AG04450 (cell line): Measurements from ENCODE around the gene HASPIN. TPM values are rescaled to one million over a fixed set of nuclear protein-coding genes. Genes with fewer than 3 reads are reported as not detected.

ENCODE experiments used
- CTCF ChIA-PET: fragments of 300-600, 350-600 bp; formaldehyde crosslinking; extraction: SDS; loops from one replicate; lab custom pipeline; 2022; ENCODE audit warnings: antibody characterized with exemption, inconsistent platforms; lab: Charles Lee
- POLR2A ChIA-PET: fragments of 350-600 bp; formaldehyde crosslinking; extraction: SDS; loops from one replicate; lab custom pipeline; 2021; ENCODE audit warnings: antibody characterized with exemption, inconsistent platforms; lab: Yijun Ruan, JAX
- DNase-seq: peaks from one replicate; pipeline ENCODE4 v3.0.0-alpha.2; 2011; ENCODE audit warnings: low read depth, low spot score
- H3K27ac ChIP-seq: one replicate; pipeline ENCODE4 v1.5.1; 2012; ENCODE audit warnings: low read depth, low read length, control low read depth
- H3K27me3 ChIP-seq: one replicate; pipeline ENCODE4 v1.6.0; 2012; ENCODE audit warnings: low read length; ENCODE audit not compliant: control insufficient read depth, insufficient read depth
- H3K4me3 ChIP-seq: 2 replicates; pipeline ENCODE4 v1.5.1; 2011; ENCODE audit warnings: mild to moderate bottlenecking, low read depth, low read length, control low read depth
- H3K9me3 ChIP-seq: 2 replicates; pipeline ENCODE4 v1.5.1; 2012; ENCODE audit warnings: low read length; ENCODE audit not compliant: control insufficient read depth, insufficient read depth
- CTCF ChIP-seq: IDR thresholded peaks from 2 replicates; pipeline ENCODE4 v1.5.1; 2011; ENCODE audit warnings: low read depth, low read length, control low read depth, inconsistent platforms
- polyA plus RNA-seq: library from polyadenylated mRNA; depleted of rRNA; stranded (reverse); fragments of >200 nt; gene quantifications from 2 replicates; pipeline ENCODE4 v1.2.3, GENCODE V29; 2011

Gene HASPIN
- polyA plus RNA-seq, 1 experiment = 1.6 TPM

- Histone ChIP-seq H3K4me3 (no peak overlapping the region), H3K27me3 (peaks cover 12% of the 10 kb centered on the region), H3K9me3 (peaks cover 5% of the 10 kb centered on the region), H3K27ac (no peak overlapping the region)
- CTCF ChIA-PET = no interaction called here
- no peak for TF ChIP-seq CTCF
- POLR2A ChIA-PET = no interaction called here
- no peak for DNase-seq
These were observed 31.0 kb downstream of the HASPIN start for GRCh38 chr17:3754458-3755334.

GRCh38 chr17:3755335-3756030 lies 31.8 kb downstream of the HASPIN start:
- CTCF ChIA-PET = interaction anchor here (1.4 kb wide), 1 partner anchor 91 kb away, joined by 7 read pairs; the partner anchor contains the start of gene NCBP3
- Histone ChIP-seq H3K9me3 (peaks cover 11% of the 10 kb centered on the region), H3K27ac (no peak overlapping the region), H3K27me3 (peaks cover 7% of the 10 kb centered on the region), H3K4me3 (no peak overlapping the region)
- DNase-seq = no peak
- no peak for TF ChIP-seq CTCF
- POLR2A ChIA-PET = no interaction called here

- Histone ChIP-seq H3K9me3 (peaks cover 11% of the 10 kb centered on the region), H3K27me3 (peaks cover 7% of the 10 kb centered on the region), H3K4me3 (no peak overlapping the region), H3K27ac (no peak overlapping the region)
- no peak for DNase-seq
- ChIA-PET POLR2A (interaction anchor here (0.6 kb wide), 1 partner anchor 94 kb away, joined by 3 read pairs; no protein-coding TSS in a partner anchor), CTCF (interaction anchor here (0.7 kb wide), 1 partner anchor 22 kb away, joined by 4 read pairs; no protein-coding TSS in a partner anchor)
- no peak for TF ChIP-seq CTCF
These were observed 36.0 kb downstream of the HASPIN start for GRCh38 chr17:3759597-3760216.

GRCh38 chr17:3761036-3761917 lies 37.6 kb downstream of the HASPIN start:
- ChIA-PET CTCF (interaction anchor here (1.4 kb wide), 1 partner anchor 85 kb away, joined by 5 read pairs; no protein-coding TSS in a partner anchor), POLR2A (interaction anchor here (0.6 kb wide), 1 partner anchor 93 kb away, joined by 5 read pairs; no protein-coding TSS in a partner anchor)
- no peak for TF ChIP-seq CTCF
- H3K27me3 ChIP-seq = peaks cover 7% of the 10 kb centered on the region
- peaks cover 16% of the 10 kb centered on the region for H3K9me3 ChIP-seq
- no peak for DNase-seq
- no peak overlapping the region for H3K27ac ChIP-seq
- no peak overlapping the region for H3K4me3 ChIP-seq
